ENCODE data around the gene AEN.
A peak's percentile ranks its signal among the peaks of the same experiment; 100 is the strongest.

AEN gene

DNA sequence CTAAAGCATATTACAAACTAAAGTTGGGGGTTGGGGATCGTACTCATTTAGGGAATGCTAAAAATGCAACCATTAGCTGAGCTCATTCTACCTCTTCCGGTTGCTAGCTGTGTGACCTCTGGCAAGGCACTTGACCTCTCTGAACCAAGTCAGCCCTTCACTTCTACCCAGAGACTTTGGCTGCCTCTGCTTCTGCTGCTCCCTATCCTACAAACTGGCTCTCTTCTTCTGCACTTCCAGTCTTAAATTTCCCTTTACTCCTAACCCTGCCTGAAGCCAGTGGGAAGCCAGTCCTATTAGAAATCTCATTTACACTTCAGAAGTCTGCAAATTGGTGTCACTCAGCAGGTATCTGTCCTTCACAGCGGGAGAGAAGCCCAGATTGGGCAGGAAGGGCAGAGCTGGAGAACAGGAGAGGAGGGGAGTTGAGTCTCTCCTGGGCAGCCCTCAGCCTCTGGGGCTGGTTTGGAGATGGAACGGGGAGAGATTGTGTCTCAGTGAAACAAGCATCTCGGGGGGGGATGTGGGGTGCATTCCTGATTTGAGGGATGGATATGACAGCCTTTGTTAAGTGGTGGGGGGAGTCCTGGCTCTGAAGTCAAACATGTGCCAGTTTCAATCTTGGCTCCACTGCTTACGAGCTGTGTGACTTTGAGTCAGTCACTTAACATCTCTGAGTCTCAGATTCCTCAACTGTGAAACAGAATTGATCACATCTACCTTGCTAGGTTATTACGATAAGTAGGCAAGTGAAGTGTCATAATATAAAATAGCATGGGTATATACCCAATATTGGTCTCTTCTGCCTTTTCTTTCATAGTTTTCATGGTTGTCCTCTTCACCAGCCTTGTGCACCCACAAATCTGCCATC, 7.8 kb upstream of the AEN start:
- no peak for DNase-seq (ENCODE audit: low read depth in 2 of 2)

DNA sequence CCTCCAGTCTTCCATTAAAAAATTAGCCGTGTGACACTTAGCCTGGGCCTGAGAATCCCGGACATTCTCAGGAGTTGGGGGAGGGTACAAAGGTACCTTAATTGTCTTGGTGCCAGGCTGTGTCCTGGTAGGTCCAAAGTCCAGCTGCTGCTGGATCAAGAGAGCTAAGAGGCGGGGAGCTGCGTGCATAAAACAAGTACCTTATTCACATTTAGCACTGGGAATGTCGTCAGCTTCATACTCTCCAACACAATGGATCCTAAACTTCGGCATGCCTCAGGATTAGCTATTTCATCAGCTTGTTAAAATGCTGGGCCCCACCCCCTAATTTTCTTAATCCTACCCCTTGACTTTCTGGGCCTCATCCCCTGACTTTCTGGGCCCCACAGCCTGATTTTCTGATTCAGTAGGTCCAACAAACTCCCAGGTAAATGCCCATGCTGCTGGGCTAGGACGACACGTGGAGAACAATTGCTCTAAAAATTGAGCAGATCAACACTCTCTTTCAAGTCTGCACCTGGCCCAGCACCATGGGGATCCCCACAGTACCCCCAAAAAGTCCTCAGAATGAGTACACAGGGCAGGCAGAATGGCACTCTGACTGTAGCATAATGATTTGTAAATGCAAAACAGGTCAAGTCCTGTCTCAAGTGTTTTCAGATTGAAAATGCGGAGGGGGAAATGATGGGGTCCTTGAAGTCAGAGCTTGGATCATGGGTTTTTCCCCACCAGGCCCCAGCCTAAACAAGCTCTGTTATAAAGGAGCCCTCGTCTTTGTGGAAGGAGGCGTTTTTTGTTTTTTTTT, 5.6 kb upstream of the AEN start:
- no peak for DNase-seq (ENCODE audit: low read depth in 2 of 2)

DNA sequence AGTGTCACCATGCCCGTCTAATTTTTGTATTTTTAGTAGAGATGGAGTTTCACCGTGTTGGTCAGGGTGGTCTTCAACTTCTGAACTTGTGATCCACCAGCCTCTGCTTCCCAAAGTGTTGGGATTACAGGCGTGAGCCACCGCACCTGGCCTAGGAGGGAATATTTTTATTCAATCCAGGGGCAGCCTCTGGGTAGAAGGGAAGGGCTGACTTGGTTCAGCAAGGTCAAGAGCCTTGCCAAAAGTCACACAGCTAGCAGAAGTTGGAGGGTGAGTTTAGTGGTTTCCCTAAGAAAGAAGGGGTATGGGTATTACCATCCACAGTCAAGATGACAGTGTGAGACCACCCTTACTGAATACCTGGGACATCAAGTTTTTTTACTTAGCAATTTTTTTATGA, 4.9 kb upstream of the AEN start:
- DNase-seq (ENCODE audit: low read depth in 2 of 2) = no peak

DNA sequence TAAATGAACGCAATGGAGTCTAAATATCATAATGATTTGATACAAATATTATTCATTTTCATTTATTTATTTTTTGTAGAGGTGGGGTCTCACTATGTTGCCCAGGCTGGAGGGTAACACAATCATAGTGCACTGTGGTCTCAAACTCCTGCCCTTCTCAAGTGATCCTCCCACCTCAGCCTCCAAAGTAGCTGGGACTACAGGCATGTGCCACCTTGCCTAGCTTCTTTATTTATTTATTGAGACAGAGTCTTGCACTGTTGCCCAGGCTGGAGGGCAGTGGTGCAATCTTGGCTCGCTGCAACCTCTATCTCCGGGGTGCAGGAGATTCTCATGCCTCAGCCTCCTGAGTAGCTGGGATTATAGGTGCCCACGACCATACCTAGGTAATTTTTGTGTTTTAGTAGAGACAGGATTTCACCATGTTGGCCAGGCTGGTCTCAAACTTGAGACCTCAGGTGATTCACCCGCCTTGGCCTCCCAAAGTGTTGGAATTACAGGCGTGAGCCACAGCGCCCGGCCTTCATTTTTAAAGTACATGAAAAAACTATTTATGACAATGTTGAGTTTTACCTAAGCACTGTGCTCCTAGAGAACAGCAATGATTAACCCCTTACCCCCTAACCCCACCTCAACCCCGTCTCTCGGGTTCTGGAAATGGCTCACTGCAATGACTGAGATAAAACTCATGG, 4.0 kb upstream of the AEN start:
- no peak for DNase-seq (ENCODE audit: low read depth in 2 of 2)

DNA sequence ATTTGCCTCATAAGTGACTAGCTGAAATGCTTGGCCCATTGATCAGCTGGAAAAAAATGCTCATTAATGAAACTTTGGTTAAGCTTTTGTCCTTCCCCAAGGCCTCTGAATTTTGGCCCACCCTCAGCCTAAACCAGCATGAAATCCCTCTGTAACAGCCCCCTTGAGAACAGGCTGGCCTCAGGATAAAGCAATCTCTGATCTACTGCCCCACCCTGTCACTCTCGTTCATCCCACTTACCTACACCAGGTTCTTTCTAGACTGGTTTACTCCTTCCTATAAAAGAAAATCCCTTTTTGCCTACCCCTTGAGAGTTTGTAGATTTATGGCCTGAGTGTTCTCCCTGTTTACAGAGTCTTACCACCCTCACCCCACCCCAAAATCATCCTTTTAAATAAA, 3.4 kb upstream of the AEN start:
- DNase-seq (ENCODE audit: low read depth in 2 of 2) = no peak

DNA sequence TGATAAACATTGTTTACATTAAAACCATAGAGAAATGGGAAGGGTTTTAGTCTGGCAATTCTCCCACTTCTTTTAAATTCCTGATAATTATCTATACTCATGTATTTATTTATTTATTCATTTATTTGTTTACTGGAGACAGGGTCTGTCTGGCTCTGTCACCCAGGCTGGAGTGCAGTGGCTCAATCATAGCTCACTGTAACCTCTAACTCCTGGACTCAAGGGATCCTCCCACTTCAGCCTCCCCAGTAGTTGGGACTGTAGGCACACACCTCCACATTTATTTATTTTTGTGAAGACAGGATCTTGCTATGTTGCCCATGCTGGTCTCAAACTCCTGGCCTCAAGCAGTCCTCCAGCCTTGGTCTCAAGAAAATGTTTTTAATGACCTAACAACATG, 2.5 kb upstream of the AEN start:
- DNase-seq (ENCODE audit: low read depth in 2 of 2) = no peak

DNA sequence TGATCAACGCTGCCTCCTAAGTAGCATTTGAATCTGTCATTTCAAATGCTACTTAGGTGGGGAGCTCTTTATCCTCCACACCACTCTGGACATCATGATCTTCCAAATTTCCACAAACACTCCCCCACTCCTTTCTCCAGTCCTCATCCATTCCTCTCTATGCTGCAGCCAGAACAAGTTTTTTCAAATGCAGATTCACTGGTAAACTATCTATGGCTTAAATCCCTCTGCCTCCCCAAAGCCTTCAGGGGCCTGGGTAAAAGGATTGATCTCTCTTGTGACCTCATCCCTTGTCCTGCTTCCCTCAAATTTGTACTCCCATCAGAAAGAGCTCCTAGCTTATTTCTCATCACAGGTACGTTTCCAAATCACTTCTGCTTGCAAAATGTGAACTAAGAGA, 1.3 kb upstream of the AEN start:
- DNase-seq (ENCODE audit: low read depth in 2 of 2) = no peak

DNA sequence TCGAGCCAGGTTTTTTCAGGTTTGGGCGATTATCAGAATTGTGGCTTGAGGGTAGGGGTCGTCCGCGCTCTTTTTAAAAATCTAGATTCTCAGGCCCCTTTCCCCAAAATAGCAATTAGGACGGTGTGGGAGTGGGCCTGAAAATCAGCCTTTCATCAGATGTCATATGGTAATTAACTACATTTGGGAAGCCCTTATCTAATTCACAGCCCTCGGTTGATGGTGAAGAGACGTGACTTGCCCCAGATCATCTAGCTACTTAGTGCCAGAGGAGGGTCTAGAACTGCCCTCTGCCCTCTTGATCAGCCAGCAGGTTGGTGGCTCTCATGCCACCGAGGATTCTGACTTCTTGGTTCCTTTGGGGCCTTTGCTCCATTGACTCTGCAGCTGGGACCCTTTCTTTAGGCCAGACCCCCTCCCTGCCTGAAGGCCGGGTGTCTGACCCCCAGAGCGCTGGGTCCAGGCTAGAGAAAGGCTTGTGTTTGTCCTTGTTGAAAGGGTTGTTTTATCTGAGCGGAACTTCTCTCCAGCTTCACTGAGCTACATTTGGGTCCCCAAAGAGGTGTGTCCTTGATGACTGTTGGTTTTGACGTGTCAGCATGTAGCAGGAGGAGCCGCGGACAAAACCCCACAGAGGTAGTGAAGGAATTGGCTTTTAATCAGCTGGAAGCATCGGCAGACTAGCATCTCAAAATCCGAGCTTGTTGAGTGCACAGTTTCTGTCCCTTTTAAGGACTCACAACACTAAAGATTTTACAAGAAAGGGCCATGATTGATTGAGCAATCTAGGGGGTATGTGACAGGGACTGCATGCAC, 857 bp downstream of the AEN start:
- DNase-seq (ENCODE audit: low read depth in 2 of 2) = no peak

DNA sequence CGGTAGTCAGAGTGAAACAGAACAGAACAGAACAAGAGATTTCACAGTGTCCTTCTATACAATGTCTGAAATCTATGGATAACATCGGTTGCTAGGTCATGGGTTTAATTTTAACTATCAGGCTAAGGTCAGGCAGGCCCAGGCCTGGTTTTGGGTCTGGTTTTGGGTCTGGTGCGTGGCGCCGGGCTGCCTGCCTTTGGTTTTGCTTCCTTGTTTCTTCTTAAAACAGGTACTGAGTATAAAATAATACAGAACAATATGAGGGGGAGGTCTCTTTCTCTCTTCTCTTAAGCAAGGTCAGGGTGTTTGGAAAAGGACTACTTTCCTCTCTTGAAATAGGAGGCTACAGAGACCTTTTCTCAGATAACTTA, 1.4 kb downstream of the AEN start:
- DNase-seq (ENCODE audit: low read depth in 2 of 2) = no peak

DNA sequence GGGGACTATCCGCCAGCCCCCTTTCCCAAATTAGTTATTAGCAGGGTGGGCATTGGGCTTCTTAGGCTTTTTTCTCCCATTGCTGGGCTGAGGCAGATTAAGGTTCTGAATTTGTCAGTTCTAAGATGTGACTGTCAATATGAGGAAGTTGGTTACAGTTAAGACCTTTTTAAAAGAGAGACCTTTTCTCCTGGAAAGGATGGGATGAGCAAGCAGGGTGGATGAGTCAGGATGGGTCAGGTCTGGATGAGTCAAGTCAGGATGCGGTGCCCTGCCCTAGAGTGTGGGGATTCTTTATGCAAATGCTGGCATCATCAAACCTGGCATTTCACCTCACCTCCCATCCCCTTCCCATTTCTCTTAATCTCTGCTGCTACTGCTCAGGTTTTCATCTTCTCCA, 1.9 kb downstream of the AEN start:
- DNase-seq (ENCODE audit: low read depth in 2 of 2) = no peak

DNA sequence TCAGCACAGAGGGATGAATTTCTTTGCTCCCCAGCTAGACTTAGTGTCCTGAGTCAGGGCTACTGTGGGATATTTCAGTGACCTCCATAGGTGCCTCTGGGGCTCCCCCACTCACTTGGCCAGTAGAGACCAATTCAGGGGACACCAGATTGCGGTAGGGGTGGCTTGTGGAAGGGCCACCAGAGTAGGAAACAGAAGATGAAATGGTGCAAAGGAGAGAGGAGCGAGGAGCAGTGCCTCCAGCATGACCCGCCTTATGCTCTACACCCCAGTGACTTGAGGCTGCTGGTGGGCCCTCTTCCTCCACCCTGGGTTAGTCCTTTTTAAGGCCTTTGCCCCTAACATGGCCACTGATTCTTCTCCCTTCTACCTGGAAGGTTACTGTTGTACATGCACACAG, 2.5 kb downstream of the AEN start:
- no peak for DNase-seq (ENCODE audit: low read depth in 2 of 2)

DNA sequence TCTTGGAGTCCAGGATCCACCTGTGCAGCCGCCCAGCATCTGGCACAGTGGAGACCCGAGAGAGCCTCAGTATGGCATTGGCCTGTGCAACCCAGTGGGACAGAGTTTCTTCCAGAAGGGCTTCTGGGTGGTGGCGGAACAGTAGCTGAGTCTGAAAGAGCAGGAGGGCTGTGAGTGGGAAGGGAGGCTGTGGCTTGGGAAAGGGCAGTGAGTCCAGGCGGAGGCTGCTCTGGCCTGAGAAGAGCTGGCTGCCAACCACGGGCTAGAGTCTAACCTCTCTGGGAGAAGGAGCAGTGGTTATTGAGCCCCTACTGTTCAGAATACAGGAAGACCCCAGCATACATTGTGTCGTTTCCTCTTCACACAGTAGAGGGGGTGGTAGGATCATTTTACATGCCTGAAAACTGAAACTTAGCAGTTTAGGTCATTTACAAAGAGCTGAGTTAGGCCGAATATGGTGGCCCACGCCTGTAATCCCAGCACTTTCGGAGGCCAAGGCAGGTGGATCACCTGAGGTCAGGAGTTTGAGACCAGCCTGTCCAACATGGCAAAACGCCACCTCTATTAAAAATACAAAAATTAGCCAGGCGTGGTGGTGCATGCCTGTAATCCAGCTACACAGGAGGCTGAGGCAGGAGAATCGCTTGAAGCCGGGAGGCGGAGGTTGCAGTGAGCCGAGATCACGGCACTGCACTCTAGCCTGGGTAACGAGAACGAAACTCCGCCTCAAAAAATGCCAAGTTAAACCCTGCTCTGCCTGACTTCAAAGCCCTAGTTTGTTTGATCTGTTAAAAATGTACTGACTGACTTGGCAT, 3.2 kb downstream of the AEN start:
- no peak for DNase-seq (ENCODE audit: low read depth in 2 of 2)

DNA sequence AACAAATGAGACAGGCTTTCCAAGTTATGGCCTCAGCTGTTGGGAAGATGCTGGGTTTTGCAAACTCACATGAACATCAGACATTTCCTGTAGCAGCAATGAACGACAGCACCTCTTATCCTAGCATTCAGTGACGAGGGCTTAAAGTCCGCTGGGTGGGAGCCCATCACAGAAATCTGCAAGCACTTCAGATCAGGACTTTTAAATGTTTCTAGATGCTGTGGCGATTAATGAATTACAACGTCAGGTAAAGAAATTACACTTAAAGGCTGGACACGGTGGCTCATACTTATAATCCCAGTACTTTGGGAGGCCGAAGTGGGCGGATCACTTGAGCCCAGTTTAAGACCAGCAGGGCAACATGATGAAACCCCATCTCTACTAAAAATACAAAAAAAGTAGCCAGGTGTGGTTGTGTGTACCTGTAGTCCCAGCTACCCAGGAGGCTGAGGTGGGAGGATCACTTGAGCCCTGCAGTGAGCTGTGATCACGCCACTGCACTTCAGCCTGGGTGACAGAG, 3.9 kb downstream of the AEN start:
- DNase-seq (ENCODE audit: low read depth in 2 of 2) = no peak

DNA sequence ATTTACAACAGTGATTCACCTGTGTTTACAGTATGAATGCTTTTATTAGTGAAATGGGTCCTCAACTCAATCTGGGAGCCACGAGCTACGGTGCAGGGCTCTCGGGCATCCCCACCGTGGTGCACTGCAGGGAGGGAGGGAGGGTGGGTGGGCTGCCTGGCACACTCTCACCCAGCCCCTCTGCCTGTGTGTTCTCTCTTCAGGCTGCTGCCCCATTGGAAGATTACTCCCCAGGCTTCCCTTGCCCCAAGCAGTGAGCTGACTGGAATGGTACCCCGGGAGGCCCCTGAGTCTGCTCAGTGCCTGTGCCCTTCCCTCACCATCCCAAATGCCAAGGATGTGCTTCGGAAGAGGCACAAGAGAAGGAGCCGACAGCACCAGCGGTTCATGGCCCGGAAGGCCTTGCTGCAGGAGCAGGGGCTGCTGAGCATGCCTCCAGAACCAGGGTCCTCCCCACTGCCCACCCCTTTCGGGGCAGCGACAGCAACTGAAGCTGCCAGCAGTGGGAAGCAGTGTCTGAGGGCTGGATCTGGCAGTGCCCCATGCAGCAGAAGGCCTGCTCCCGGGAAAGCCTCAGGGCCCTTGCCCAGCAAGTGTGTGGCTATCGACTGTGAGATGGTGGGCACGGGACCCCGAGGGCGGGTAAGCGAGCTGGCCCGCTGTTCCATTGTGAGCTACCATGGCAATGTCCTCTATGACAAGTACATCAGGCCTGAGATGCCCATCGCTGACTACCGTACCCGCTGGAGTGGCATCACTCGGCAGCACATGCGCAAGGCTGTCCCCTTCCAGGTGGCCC, 5.0 kb downstream of the AEN start:
- no peak for DNase-seq (ENCODE audit: low read depth in 2 of 2)

DNA sequence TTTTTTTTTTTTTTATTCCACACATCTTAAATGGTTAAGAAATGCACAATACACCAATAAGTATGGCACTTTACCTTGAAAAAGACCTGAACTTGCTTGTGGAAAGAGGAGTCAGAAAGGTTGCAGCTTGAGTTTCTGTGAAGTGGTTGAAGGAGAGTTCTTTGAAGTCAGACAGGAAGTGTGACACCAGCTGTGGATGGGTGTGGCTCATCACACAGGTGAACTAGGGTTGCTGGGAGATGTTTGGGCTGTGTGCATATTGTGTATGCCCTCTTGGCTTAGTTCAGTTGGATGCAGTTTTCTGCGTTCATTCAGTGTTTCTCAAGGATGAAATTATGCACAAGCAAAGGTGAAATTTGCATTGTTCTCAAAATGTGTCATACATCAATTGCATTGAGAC, 6.3 kb downstream of the AEN start:
- peak in 1 of 2 donors; percentile 53 for DNase-seq (ENCODE audit: low read depth in 2 of 2)

DNA sequence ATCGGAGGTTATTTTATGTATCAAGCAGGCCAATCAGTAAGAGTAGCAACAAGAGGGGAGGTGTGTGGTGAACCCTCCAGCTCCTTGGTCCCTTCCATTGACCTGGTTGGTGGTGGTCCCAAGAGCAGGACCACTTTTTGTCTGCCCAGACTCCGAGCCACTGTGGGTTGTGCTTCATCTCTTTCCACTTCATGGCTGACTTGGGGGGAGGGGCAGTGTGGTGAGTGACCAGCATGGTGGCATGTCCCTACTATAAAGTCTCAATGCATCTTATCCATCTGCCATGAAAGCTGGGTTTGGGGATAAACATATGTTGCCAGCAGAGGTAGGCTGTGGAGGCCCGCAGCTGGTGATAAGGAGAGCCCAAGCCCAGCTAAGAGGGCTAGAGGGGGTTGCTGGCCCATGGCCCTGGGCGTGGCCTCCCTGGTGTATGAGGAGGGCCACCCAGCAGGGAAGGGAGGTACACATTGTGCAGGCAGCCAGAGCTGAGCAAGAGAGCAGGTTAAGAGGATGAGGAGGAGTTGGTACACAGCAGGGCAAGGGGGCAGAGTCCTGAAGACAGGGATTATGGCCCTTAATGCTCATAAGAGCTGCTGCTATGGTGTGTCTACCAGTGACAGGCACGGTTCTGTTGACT, 7.0 kb downstream of the AEN start:
- no peak for DNase-seq (ENCODE audit: low read depth in 2 of 2)

DNA sequence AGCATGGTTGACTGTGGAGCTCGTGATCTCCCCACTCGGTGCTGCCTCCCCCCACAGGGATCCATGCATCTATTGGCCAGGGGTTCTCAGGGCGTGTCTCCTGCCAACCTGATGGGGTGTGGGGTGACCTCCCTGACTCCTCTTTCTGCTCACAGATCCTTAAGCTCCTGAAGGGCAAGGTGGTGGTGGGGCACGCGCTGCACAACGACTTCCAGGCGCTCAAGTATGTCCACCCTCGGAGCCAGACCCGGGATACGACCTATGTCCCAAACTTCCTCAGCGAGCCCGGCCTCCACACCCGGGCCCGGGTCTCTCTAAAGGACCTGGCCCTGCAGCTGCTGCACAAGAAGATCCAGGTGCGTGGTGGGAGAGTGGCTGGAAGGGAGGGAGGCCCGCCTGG, 7.9 kb downstream of the AEN start:
- no peak for DNase-seq (ENCODE audit: low read depth in 2 of 2)

DNA sequence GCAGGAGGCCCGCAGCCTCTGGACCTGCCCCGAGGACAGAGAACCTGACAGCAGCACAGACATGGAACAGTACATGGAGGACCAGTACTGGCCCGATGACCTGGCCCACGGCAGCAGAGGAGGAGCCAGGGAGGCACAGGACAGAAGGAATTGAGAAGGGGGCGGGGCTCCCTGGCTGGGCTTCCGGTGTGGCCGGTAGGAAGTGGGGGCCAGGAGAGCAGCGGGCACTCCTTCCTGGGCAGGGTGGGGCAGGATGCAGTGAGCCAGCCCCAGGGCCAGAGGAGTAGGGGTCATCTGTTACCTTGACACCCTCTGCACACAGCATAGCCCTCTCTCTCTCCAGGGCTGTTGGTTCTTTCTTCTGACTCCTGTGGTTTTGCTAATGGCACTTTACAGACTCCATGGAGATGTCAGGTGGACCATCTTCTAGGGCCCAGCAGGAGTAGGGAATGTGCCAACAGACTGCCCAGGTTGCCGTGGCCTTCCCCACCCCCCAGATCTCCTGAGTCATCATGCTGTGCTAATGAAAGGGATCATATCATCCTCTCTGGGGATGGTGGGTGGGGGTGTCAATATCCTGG, 9.1 kb downstream of the AEN start:
- DNase-seq (ENCODE audit: low read depth in 2 of 2) = no peak

Data from stimulated activated CD8-positive, alpha-beta memory T cell treated with anti-CD3 and anti-CD28 coated beads, Interleukin-15, amount 100 ng/mL, for 4 hours (primary cell).